Endothelial cell of umbilical vein (primary cell): ENCODE results near the gene PDE1C. TPM values are rescaled to one million over a fixed set of nuclear protein-coding genes. Genes with fewer than 3 reads are reported as not detected.

Experiments used
- BruUV-seq: library from RNA; stranded (reverse); fragments of 400-500 nt; replicated peaks from 2 replicates; lab custom pipeline; 2021; lab: Mats Ljungman, UMichigan
- CTCF ChIA-PET: fragments of 300-600, 350-600 bp; sonication (Branson Sonifier 250); formaldehyde crosslinking; loops from one replicate; lab custom pipeline; 2021; ENCODE audit warnings: antibody characterized with exemption, inconsistent platforms; lab: Charles Lee
- POLR2A ChIA-PET: fragments of 300-600, 350-600 bp; sonication (Branson Sonifier 250); formaldehyde crosslinking; loops from one replicate; lab custom pipeline; 2021; ENCODE audit warnings: antibody characterized with exemption, inconsistent platforms; lab: Charles Lee
- DNase-seq: peaks from one replicate; pipeline ENCODE4 v3.0.0-alpha.2; 2011; ENCODE audit warnings: low read depth, low spot score
- FAIRE-seq: peaks from 2 replicates; lab custom pipeline; 2011; peaks lifted over from hg19 to GRCh38; lab: Jason Lieb, UNC
- H2AFZ ChIP-seq: 2 replicates; pipeline ENCODE4 v1.6.0; 2012; ENCODE audit warnings: low read depth, low read length, control low read depth, inconsistent platforms
- H3K27ac ChIP-seq: 2 replicates; pipeline ENCODE4 v1.5.1; 2011; ENCODE audit warnings: low read depth, mild to moderate bottlenecking, control low read depth, low read length, moderate library complexity; ENCODE audit not compliant: insufficient read depth
- H3K27me3 ChIP-seq, 2 experiments: 2 replicates each; pipeline versions ENCODE4 v1.6.0 to v1.6.1; 2011; ENCODE audit warnings: low read length in 2 of 2, mixed read lengths in 1 of 2; ENCODE audit not compliant: control insufficient read depth in 2 of 2, insufficient read depth in 2 of 2
- H3K36me3 ChIP-seq, 2 experiments: 2 replicates in 1 of 2; 3 replicates in 1 of 2; pipeline ENCODE4 v1.5.1; 2011; ENCODE audit warnings: low read length in 2 of 2, mild to moderate bottlenecking in 1 of 2, moderate library complexity in 1 of 2; ENCODE audit not compliant: control insufficient read depth in 2 of 2, insufficient read depth in 2 of 2; ENCODE audit errors: extremely low read depth in 1 of 2
- H3K4me1 ChIP-seq: 3 replicates; pipeline ENCODE4 v1.5.1; 2011; ENCODE audit warnings: mild to moderate bottlenecking, low read length; ENCODE audit not compliant: control insufficient read depth, insufficient read depth; ENCODE audit errors: extremely low read depth
- H3K4me2 ChIP-seq: 2 replicates; pipeline ENCODE4 v1.6.1; 2011; ENCODE audit warnings: low read length, control low read depth, mixed read lengths; ENCODE audit not compliant: insufficient read depth
- H3K4me3 ChIP-seq, 3 experiments: fragments of 200-600 bp in 1 of 3; sonication (generic), shearing (Covaris generic) in 1 of 3; replicated peaks in 1 of 3; 2 replicates each; pipeline ENCODE4 v1.5.1; 2011 to 2016; ENCODE audit warnings: control low read depth in 3 of 3, low read length in 3 of 3, mild to moderate bottlenecking in 2 of 3, inconsistent platforms in 1 of 3, low read depth in 1 of 3, moderate library complexity in 1 of 3; ENCODE audit not compliant: insufficient read depth in 1 of 3
- H3K79me2 ChIP-seq: 2 replicates; pipeline ENCODE4 v1.6.0; 2012; ENCODE audit warnings: low read length, inconsistent platforms; ENCODE audit not compliant: control insufficient read depth, insufficient read depth
- H3K9ac ChIP-seq: replicated peaks from 2 replicates; pipeline ENCODE3; 2011; ENCODE audit warnings: low read length, control low read depth; ENCODE audit not compliant: insufficient read depth; ENCODE audit errors: extremely low read depth
- H3K9me1 ChIP-seq: replicated peaks from 3 replicates; pipeline ENCODE4 v1.6.0; 2011; ENCODE audit warnings: mild to moderate bottlenecking, low read length; ENCODE audit not compliant: control insufficient read depth, insufficient read depth; ENCODE audit errors: extremely low read depth
- H3K9me3 ChIP-seq: replicated peaks from 2 replicates; pipeline ENCODE4 v1.5.1; 2012; ENCODE audit warnings: low read length, inconsistent platforms; ENCODE audit not compliant: control insufficient read depth, insufficient read depth
- H4K20me1 ChIP-seq: replicated peaks from 2 replicates; pipeline ENCODE3; 2011; ENCODE audit warnings: mild to moderate bottlenecking, low read length; ENCODE audit not compliant: control insufficient read depth, insufficient read depth; ENCODE audit errors: extremely low read depth
- GATA2 ChIP-seq: IDR thresholded peaks from 2 replicates; pipeline ENCODE4 v1.7.0; 2011; ENCODE audit warnings: low read depth, mild to moderate bottlenecking, moderate library complexity, mixed read lengths, low read length; ENCODE audit not compliant: insufficient read length, insufficient read depth
- JUN ChIP-seq: IDR thresholded peaks from 2 replicates; pipeline ENCODE4 v1.6.1; 2011; ENCODE audit warnings: borderline replicate concordance, low read depth; ENCODE audit not compliant: insufficient read length, insufficient read depth
- MYC ChIP-seq: IDR thresholded peaks from one replicate; pipeline ENCODE4 v1.6.1; 2011; ENCODE audit warnings: mild to moderate bottlenecking, low read depth, low read length
- POLR2A ChIP-seq: IDR thresholded peaks from 2 replicates; pipeline ENCODE4 v1.6.1; 2012; ENCODE audit warnings: low read depth, mild to moderate bottlenecking, control low read depth, low read length
- POLR2AphosphoS5 ChIP-seq: IDR thresholded peaks from 2 replicates; pipeline ENCODE4 v1.6.1; 2012; ENCODE audit warnings: low read depth, mild to moderate bottlenecking, control low read depth, low read length, moderate library complexity; ENCODE audit not compliant: insufficient read depth
- dilution Hi-C: fragments of 300-500 bp; cut with MboI; formaldehyde crosslinking; loops from one replicate; pipeline ENCODE4 v1.15.0; 2019; ENCODE audit warnings: low sequenced_read_pairs; ENCODE audit not compliant: extremely low pct_ligation_motif_present
- intact Hi-C: fragments of 100-400 bp; cut with micrococcal nuclease; formaldehyde crosslinking; loops from one replicate; pipeline ENCODE4 v1.10.0; 2022
- polyA plus RNA-seq, 4 experiments: library from polyadenylated mRNA; depleted of rRNA in 3 of 4; stranded (reverse) in 3 of 4; unstranded in 1 of 4; fragments of >200 nt; gene quantifications; 2 replicates each; pipeline versions ENCODE4 v1.2.1 to v1.2.3, GENCODE V29; 2011 to 2012; ENCODE audit warnings: missing spikeins in 1 of 4
- total RNA-seq: library from RNA; stranded (reverse); gene quantifications from 2 replicates; pipeline ENCODE4 v1.2.3, GENCODE V29; 2021
- TF ChIP-seq, protein P1 (sequence below), 2 donors: IDR thresholded peaks; 1 replicate in 1 of 2; 2 replicates in 1 of 2; pipeline ENCODE4 v1.5.1; 2011; ENCODE audit warnings: low read length in 2 of 2, mild to moderate bottlenecking in 2 of 2, moderate library complexity in 2 of 2, control low read depth in 1 of 2, inconsistent platforms in 1 of 2, low read depth in 1 of 2; ENCODE audit not compliant: insufficient read depth in 1 of 2; ENCODE audit errors: extremely low read depth in 1 of 2

Gene PDE1C
- total and polyA plus RNA-seq, 2 donors (not counting 3 experiments of a cell fraction or from before 2014, with no cell fraction given): 0.90 to 3.1 TPM

DNA sequence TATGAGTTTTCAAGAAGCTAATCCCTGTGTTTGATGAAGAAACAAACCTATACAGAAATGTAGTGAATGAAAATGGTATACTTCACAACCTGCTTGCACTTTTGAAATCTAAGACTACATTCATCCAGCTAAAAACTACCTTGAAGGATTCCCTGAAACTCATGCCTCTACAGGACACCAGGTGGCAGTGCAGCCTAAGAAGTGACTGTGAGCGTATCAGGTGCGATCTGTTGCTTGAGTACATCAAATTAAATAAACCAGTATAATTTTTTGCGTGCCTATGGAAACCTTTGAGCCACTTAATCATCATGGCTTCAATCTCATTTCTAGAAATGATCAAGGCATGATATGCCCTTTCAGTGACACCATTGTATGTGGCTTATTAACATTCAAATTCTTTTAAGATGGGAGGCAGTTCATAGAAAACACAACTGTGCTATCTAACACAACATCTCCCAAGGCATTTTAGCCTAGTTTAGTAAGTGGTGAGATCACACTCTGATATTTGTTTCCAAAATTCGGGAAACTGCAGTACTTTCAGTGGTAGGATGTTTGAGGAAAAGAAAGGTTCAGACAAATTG lies 325.8 kb downstream of the PDE1C start:
- Histone ChIP-seq H3K4me1 (no peaks in the 10 kb centered on the region), H3K4me2 (no peak overlapping the region), H2AFZ (no peak overlapping the region), H3K27ac (no peak overlapping the region), H3K4me3 (no peak overlapping the region), H3K27me3 (peaks cover 3 to 5% of the 10 kb centered on the region in 2 experiments), H4K20me1 (no peaks in the 10 kb centered on the region), H3K9me1 (no peaks in the 10 kb centered on the region), H3K9me3 (no peaks in the 10 kb centered on the region), H3K36me3 (no peaks in the 10 kb centered on the region), H3K79me2 (no peaks in the 10 kb centered on the region), H3K9ac (no peak overlapping the region)
- no TSS peak for BruUV-seq
- intact Hi-C loops (loop anchor here (1.0 to 2.0 kb wide), 6 partner anchors 298 to 735 kb away; no protein-coding TSS in a partner anchor), dilution Hi-C loops (no loop called here)
- POLR2A ChIA-PET: no interaction called here
- TF ChIP-seq POLR2A (no peak), JUN (no peak), MYC (no peak), GATA2 (peak; percentile 63), POLR2AphosphoS5 (no peak)
- TF ChIP-seq, protein P1, sequence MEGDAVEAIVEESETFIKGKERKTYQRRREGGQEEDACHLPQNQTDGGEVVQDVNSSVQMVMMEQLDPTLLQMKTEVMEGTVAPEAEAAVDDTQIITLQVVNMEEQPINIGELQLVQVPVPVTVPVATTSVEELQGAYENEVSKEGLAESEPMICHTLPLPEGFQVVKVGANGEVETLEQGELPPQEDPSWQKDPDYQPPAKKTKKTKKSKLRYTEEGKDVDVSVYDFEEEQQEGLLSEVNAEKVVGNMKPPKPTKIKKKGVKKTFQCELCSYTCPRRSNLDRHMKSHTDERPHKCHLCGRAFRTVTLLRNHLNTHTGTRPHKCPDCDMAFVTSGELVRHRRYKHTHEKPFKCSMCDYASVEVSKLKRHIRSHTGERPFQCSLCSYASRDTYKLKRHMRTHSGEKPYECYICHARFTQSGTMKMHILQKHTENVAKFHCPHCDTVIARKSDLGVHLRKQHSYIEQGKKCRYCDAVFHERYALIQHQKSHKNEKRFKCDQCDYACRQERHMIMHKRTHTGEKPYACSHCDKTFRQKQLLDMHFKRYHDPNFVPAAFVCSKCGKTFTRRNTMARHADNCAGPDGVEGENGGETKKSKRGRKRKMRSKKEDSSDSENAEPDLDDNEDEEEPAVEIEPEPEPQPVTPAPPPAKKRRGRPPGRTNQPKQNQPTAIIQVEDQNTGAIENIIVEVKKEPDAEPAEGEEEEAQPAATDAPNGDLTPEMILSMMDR (IDR thresholded peaks at IDR 0.05; ENCODE audit: extremely low read depth in 1 of 2, insufficient read depth in 1 of 2, low read depth in 1 of 2, low read length in 2 of 2): peak; percentile 63 to 71
- DNase-seq (peak; percentile 79), FAIRE-seq (peak; percentile 69)
- CTCF ChIA-PET: interaction anchor here (0.6 to 3.5 kb wide), 22 partner anchors 17 to 735 kb away, joined by 3 to 113 read pairs (median 4); no protein-coding TSS in a partner anchor
